HEK293T (cell line): Measurements from ENCODE around the gene DOCK1.

ENCODE experiments used
- ARNT ChIP-seq: fragments of 450-650 bp; IDR thresholded peaks from 2 replicates; pipeline ENCODE4 v1.6.1; 2017; ENCODE audit warnings: mild to moderate bottlenecking
- FOXM1 ChIP-seq: fragments of 450-650 bp; IDR thresholded peaks from 2 replicates; pipeline ENCODE4 v1.6.1; 2017; ENCODE audit warnings: mild to moderate bottlenecking, borderline replicate concordance
- SUZ12 ChIP-seq: fragments of 450-650 bp; IDR thresholded peaks from 2 replicates; pipeline ENCODE4 v1.6.1; 2016; ENCODE audit warnings: mild to moderate bottlenecking

DNA sequence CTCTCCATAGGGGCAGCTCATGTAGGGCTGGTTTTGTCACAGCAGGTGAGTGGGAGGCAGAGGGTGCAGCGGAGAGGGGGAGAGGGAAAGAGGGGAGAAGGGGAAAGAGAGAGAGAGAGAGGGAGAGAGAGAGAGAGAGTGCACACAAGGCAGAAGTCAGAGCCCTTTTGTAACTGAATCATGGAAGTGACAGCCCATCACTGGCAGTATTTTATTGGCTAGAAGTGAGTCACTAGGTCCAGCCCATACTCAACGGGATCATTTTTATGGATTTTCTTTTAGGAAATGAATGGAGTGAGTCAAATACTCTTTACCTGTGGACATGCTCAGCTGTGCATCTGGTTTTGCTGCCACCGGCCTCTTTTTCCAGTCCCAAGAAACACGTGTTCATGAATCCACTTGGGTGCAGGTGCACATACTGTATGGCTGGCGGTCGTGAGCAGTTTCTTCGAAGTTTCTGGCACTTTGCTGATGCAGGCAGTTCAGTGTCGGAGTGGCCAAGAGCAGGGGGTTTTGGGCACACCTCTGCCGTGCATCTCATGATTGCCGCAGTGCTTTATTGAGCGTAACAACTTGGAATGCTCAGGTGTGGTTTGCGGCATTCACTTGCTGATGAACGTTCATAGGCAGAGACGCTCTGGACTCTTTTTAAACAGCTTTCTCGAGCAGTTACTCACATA is 40.3 kb downstream of the DOCK1 start:
- TF ChIP-seq FOXM1 (no peak), ARNT (no peak), SUZ12 (no peak)
